ENCODE data around the gene OR10H2. TPM values are rescaled to one million over a fixed set of nuclear protein-coding genes. Genes with fewer than 3 reads are reported as not detected.
"Not testable (repeated sequence)": the region's sequence is repeated elsewhere in the genome, so short reads cannot be mapped to it uniquely, and the experiment has no call there.

The OR10H2 gene
- total RNA-seq, 1 donor from 2014 or later = not detected

DNA sequence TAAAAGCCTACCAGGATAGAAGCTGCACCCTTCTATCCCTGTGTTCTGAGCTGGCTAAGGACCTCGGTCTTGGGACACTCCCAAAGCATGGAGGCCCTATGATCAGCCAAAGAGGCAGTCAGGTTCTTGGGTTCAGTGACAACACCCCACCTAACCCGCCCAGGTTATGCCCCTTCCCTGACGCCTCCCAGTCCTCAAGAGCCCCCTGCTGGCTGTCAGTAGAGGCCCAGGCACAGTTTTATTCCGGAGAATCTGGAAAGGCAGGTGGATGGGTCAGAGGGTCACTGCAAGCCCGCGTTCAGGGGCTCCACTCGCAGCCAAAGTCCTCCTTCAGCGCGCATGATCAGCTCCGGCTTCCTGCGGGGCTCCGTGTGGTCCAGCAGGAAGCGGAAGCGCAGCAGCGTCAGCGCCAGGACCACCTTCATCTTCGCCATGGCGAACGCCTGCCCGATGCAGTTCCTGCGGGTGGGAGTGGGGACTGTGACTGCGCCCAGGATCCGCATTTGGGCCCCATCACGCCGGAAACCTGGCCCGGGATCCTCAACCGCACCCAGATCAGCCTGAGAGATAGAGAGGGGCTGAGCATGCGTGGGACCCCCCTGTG lies 32.2 kb downstream of the OR10H2 start:
- peaks cover 11% of the 10 kb centered on the region for H3K9me3 ChIP-seq (ENCODE audit: insufficient read depth, low read depth, low read length)
- H3K9me3 Mint-ChIP-seq (ENCODE audit: unreplicated experiment) = peaks cover 5% of the 10 kb centered on the region

DNA sequence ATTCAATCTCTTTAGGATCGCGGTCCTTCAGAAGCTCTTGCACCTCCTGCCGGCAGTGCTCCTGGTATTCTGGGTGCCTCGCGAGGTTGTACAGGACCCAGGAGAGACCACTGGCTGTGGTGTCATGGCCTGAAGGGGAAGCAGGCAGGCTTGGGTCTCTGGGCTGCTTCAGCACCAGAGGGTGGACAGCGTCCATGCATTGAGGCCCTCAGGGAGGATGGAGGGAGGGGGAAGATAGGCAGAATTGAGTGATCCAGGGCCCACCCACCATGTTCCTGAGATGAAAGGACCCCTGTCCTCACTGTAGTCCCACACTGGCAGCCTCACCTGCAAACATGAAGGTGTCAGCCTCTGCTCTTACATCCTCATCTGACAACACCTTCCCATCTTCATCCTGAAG lies 41.8 kb downstream of the OR10H2 start:
- Histone ChIP-seq H3K27ac (ENCODE audit: low read depth, low read length) (no peak overlapping the region), H3K27me3 (ENCODE audit: insufficient read depth, low read length) (no peaks in the 10 kb centered on the region), H3K9me3 (ENCODE audit: insufficient read depth, low read depth, low read length) (peaks cover 4% of the 10 kb centered on the region), H3K9ac (ENCODE audit: low read length) (no peak overlapping the region), H4K20me1 (ENCODE audit: insufficient read depth, low read length) (no peaks in the 10 kb centered on the region), H3K4me3 (ENCODE audit: insufficient read depth, low read depth, low read length) (no peak overlapping the region), H3K4me1 (ENCODE audit: insufficient read depth, low read length) (no peaks in the 10 kb centered on the region), H3K36me3 (ENCODE audit: insufficient read depth, low read length) (no peaks in the 10 kb centered on the region), H2AFZ (ENCODE audit: low read depth, low read length) (no peak overlapping the region), H3K79me2 (ENCODE audit: insufficient read depth, low read length) (no peaks in the 10 kb centered on the region), H3K4me2 (ENCODE audit: low read length) (no peak overlapping the region)
- Mint-ChIP-seq H3K27me3 (ENCODE audit: low read depth, unreplicated experiment) (no peaks in the 10 kb centered on the region), H3K9me3 (ENCODE audit: unreplicated experiment) (peaks cover 19% of the 10 kb centered on the region), H3K4me3 (ENCODE audit: unreplicated experiment) (no peak overlapping the region), H3K4me1 (ENCODE audit: low read depth, unreplicated experiment) (no peaks in the 10 kb centered on the region), H3K27ac (ENCODE audit: unreplicated experiment) (no peak overlapping the region), H3K36me3 (ENCODE audit: low read depth, unreplicated experiment) (no peaks in the 10 kb centered on the region)
- FAIRE-seq = no peak
- DNase-seq (ENCODE audit: low read depth) = no peak
- TF ChIP-seq, protein P1, sequence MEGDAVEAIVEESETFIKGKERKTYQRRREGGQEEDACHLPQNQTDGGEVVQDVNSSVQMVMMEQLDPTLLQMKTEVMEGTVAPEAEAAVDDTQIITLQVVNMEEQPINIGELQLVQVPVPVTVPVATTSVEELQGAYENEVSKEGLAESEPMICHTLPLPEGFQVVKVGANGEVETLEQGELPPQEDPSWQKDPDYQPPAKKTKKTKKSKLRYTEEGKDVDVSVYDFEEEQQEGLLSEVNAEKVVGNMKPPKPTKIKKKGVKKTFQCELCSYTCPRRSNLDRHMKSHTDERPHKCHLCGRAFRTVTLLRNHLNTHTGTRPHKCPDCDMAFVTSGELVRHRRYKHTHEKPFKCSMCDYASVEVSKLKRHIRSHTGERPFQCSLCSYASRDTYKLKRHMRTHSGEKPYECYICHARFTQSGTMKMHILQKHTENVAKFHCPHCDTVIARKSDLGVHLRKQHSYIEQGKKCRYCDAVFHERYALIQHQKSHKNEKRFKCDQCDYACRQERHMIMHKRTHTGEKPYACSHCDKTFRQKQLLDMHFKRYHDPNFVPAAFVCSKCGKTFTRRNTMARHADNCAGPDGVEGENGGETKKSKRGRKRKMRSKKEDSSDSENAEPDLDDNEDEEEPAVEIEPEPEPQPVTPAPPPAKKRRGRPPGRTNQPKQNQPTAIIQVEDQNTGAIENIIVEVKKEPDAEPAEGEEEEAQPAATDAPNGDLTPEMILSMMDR (IDR thresholded peaks at IDR 0.05; ENCODE audit: insufficient read depth, low read depth, low read length) = no peak
- no peak for TF ChIP-seq EZH2 (IDR thresholded peaks at IDR 0.05; ENCODE audit: insufficient read depth, low read length)

More for the DNA sequence above, 32.2 kb downstream of the OR10H2 start:
- TF ChIP-seq, protein P1 (IDR thresholded peaks at IDR 0.05; ENCODE audit: insufficient read depth, low read depth, low read length) = no peak
- no peak for TF ChIP-seq EZH2 (IDR thresholded peaks at IDR 0.05; ENCODE audit: insufficient read depth, low read length)
- FAIRE-seq (no peak), DNase-seq (ENCODE audit: low read depth) (no peak)
- Mint-ChIP-seq H3K36me3 (ENCODE audit: low read depth, unreplicated experiment) (no peaks in the 10 kb centered on the region), H3K4me1 (ENCODE audit: low read depth, unreplicated experiment) (no peaks in the 10 kb centered on the region), H3K27me3 (ENCODE audit: low read depth, unreplicated experiment) (no peaks in the 10 kb centered on the region), H3K27ac (ENCODE audit: unreplicated experiment) (no peak overlapping the region), H3K4me3 (ENCODE audit: unreplicated experiment) (no peak overlapping the region)
- no peak overlapping the region for H2AFZ ChIP-seq (ENCODE audit: low read depth, low read length)
- H3K79me2 ChIP-seq (ENCODE audit: insufficient read depth, low read length) = no peaks in the 10 kb centered on the region
- H3K4me2 ChIP-seq (ENCODE audit: low read length) = no peak overlapping the region
- H3K27ac ChIP-seq (ENCODE audit: low read depth, low read length) = no peak overlapping the region
- no peaks in the 10 kb centered on the region for H4K20me1 ChIP-seq (ENCODE audit: insufficient read depth, low read length)
- no peaks in the 10 kb centered on the region for H3K27me3 ChIP-seq (ENCODE audit: insufficient read depth, low read length)
- H3K36me3 ChIP-seq (ENCODE audit: insufficient read depth, low read length) = no peaks in the 10 kb centered on the region
- no peak overlapping the region for H3K4me3 ChIP-seq (ENCODE audit: insufficient read depth, low read depth, low read length)
- H3K4me1 ChIP-seq (ENCODE audit: insufficient read depth, low read length) = no peaks in the 10 kb centered on the region
- no peak overlapping the region for H3K9ac ChIP-seq (ENCODE audit: low read length)

DNA sequence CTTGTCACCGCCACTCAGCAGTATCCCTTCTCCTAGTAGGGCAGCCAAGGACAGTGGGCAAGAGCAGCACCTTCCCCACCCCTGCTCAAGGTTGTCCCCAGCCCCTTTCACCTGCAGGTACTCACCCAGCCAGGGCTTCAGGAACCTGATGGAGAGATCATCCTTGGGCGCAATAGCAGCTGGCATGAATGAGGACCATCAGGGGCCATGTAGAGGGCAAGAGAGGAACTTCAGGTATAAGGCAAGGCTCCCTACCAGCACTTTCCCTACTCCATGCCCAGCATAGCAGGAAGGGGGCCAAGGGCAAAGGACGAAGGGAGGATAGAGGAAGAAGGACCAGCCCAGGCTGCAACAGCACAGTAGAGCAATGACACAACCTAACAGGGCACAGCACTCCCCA lies 46.3 kb downstream of the OR10H2 start:
- H3K4me1 Mint-ChIP-seq (ENCODE audit: low read depth, unreplicated experiment); H3K9me3 ChIP-seq (ENCODE audit: insufficient read depth, low read depth, low read length); H3K36me3 Mint-ChIP-seq (ENCODE audit: low read depth, unreplicated experiment); FAIRE-seq; H3K4me3 ChIP-seq (ENCODE audit: insufficient read depth, low read depth, low read length); DNase-seq (ENCODE audit: low read depth); H3K27ac ChIP-seq (ENCODE audit: low read depth, low read length); H2AFZ ChIP-seq (ENCODE audit: low read depth, low read length); H3K4me2 ChIP-seq (ENCODE audit: low read length); H3K27me3 Mint-ChIP-seq (ENCODE audit: low read depth, unreplicated experiment); H3K4me1 ChIP-seq (ENCODE audit: insufficient read depth, low read length); H3K79me2 ChIP-seq (ENCODE audit: insufficient read depth, low read length); H3K4me3 Mint-ChIP-seq (ENCODE audit: unreplicated experiment); H4K20me1 ChIP-seq (ENCODE audit: insufficient read depth, low read length); H3K36me3 ChIP-seq (ENCODE audit: insufficient read depth, low read length); H3K9ac ChIP-seq (ENCODE audit: low read length); H3K27me3 ChIP-seq (ENCODE audit: insufficient read depth, low read length); H3K27ac Mint-ChIP-seq (ENCODE audit: unreplicated experiment): not testable (repeated sequence)
- peaks cover 30% of the 10 kb centered on the region for H3K9me3 Mint-ChIP-seq (ENCODE audit: unreplicated experiment)

All from astrocyte (in vitro differentiated cells and primary cell).